Loucy (cell line): ENCODE results near the gene ANTXR2.

Source experiments
- EZH2phosphoT487 ChIP-seq: fragments of 200-600 bp; IDR thresholded peaks from 2 replicates; pipeline ENCODE4 v1.6.1; 2018; ENCODE audit warnings: antibody characterized with exemption, mild to moderate bottlenecking, moderate library complexity, borderline replicate concordance
- TF ChIP-seq, protein P1 (sequence below): fragments of 200-600 bp; sonication (generic); conservative IDR thresholded peaks from 2 replicates; pipeline ENCODE4 v1.5.1; 2014; ENCODE audit warnings: mild to moderate bottlenecking, antibody characterized with exemption, low read length

DNA sequence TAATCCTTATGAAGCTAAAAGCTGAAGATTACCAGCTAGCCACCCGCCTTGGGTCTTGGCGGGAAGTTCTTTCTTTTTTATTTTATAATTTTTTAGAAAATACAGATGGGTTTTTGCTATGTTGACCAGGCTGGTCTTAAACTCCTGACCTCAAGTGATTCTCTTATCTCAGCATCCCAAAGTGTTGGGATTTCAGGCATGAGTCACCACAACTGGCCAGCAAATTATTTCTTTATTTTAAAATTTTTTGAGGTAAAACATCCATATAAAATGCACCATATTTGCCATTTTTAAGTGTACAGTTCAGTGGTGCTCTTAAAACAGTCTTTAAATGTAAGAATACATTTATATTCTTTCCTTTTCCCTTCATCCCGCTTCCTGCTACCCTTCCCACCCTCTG, 40.6 kb upstream of the ANTXR2 start:
- TF ChIP-seq, protein P1, sequence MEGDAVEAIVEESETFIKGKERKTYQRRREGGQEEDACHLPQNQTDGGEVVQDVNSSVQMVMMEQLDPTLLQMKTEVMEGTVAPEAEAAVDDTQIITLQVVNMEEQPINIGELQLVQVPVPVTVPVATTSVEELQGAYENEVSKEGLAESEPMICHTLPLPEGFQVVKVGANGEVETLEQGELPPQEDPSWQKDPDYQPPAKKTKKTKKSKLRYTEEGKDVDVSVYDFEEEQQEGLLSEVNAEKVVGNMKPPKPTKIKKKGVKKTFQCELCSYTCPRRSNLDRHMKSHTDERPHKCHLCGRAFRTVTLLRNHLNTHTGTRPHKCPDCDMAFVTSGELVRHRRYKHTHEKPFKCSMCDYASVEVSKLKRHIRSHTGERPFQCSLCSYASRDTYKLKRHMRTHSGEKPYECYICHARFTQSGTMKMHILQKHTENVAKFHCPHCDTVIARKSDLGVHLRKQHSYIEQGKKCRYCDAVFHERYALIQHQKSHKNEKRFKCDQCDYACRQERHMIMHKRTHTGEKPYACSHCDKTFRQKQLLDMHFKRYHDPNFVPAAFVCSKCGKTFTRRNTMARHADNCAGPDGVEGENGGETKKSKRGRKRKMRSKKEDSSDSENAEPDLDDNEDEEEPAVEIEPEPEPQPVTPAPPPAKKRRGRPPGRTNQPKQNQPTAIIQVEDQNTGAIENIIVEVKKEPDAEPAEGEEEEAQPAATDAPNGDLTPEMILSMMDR, result no peak
- no peak for TF ChIP-seq EZH2phosphoT487
